ENCODE data around the gene SOX13. TPM values are rescaled to one million over a fixed set of nuclear protein-coding genes. Genes with fewer than 3 reads are reported as not detected.
A peak's percentile ranks its signal among the peaks of the same experiment; 100 is the strongest.

SOX13 gene
- total and polyA plus RNA-seq, 9 of the 15 experiments (the other 6 are each of a cell fraction or from before 2014, with no cell fraction given) = 0.03 to 0.35 (median 0.06) TPM; not detected in 5

GRCh38 chr1:204142032-204142974 lies 69.4 kb downstream of the SOX13 start:
- POLR2A ChIA-PET = interaction anchor here (0.5 to 1.1 kb wide), 4 partner anchors 12 to 231 kb away, joined by 3 to 4 read pairs (median 3); no protein-coding TSS in a partner anchor
- Histone ChIP-seq H3K9ac (ENCODE audit: insufficient read depth in 1 of 2, low read depth in 2 of 2, low read length in 2 of 2) (no peak overlapping the region), H3K9me3 (replicated peaks; ENCODE audit: control insufficient read depth, insufficient read depth, low read depth, low read length) (no peaks in the 10 kb centered on the region), H2AFZ (ENCODE audit: low read depth, low read length) (no peak overlapping the region), H3K27me3 (ENCODE audit: control insufficient read depth in 2 of 2, insufficient read depth in 2 of 2, low read length in 2 of 2) (peaks cover 22 to 41% of the 10 kb centered on the region in 2 experiments; a peak in 3 of 5 replicates), H3K4me3 (no peak overlapping the region), H4K20me1 (replicated peaks; ENCODE audit: control insufficient read depth, insufficient read depth, low read length) (peaks cover 13% of the 10 kb centered on the region; the same call in 1 of the 2 replicates), H3K36me3 (ENCODE audit: control insufficient read depth, insufficient read depth, low read length) (no peaks in the 10 kb centered on the region), H3K9me1 (ENCODE audit: control insufficient read depth, insufficient read depth, low read length) (no peaks in the 10 kb centered on the region), H3K4me1 (replicated peaks in 1 of 2; ENCODE audit: control insufficient read depth in 2 of 2, insufficient read depth in 2 of 2, low read length in 2 of 2) (no peaks in the 10 kb centered on the region), H3K4me2 (ENCODE audit: insufficient read depth, low read length) (no peak overlapping the region), H3K79me2 (ENCODE audit: control insufficient read depth, insufficient read depth, low read length) (no peaks in the 10 kb centered on the region), H3K27ac (ENCODE audit: extremely low read depth, low read depth, low read length) (no peak overlapping the region)
- ATAC-seq (peak; percentile 67), DNase-seq (ENCODE audit: extremely low read depth in 1 of 4, low spot score in 3 of 4) (no peak), FAIRE-seq (no peak)
- no TSS peak for BruUV-seq (replicated peaks)
- intact Hi-C loops (cut with micrococcal nuclease) (no loop called here), in situ Hi-C loops (cut with MboI) (no loop called here)
- TF ChIP-seq RAD21 (CRISPR knock-in tag; conservative IDR thresholded peaks at IDR 0.05 in 1 of 2, IDR thresholded peaks at IDR 0.05 in 1 of 2) = 0 out of 4 replicates have a peak, but pooled peaks of 1 of the 2 experiments have one; percentile 3
- no peak for TF ChIP-seq ZNF695 (CRISPR knock-in tag; IDR thresholded peaks at IDR 0.05)
- peak in 1 of 3 experiments; percentile 7; a peak in 1 of 6 replicates for TF ChIP-seq CTCF (IDR thresholded peaks at IDR 0.05 in 2 of 3, conservative IDR thresholded peaks at IDR 0.05 in 1 of 3; ENCODE audit: insufficient read depth in 2 of 3, low read depth in 1 of 3, low read length in 3 of 3)
- no peak for TF ChIP-seq HES1 (IDR thresholded peaks at IDR 0.05; ENCODE audit: low read depth)
- WGBS (ENCODE audit: insufficient coverage, low coverage, missing lambda C conversion rate) = 0% methylated on average over 5 of the region's 5 CpGs
- CTCF ChIA-PET (ENCODE audit: low intra/inter-chr PET ratio) = no interaction called here
